H1 (cell line): Measurements from ENCODE around the gene SELENOI. TPM values are rescaled to one million over a fixed set of nuclear protein-coding genes. Genes with fewer than 3 reads are reported as not detected.

Experiments
- CTCF ChIA-PET: fragments of 300-600 bp; sonication (Branson Sonifier 250); formaldehyde crosslinking; loops from one replicate; lab custom pipeline; 2021; ENCODE audit not compliant: partially characterized antibody; lab: Charles Lee
- POLR2A ChIA-PET: fragments of 300-600 bp; sonication (Branson Sonifier 250); formaldehyde crosslinking; loops from one replicate; lab custom pipeline; 2021; ENCODE audit warnings: inconsistent platforms; ENCODE audit not compliant: partially characterized antibody; lab: Charles Lee
- DNase-seq, 2 experiments: peaks; one replicate each; pipeline versions ENCODE4 v3.0.0 to v3.0.0-alpha.2; 2010 to 2022; ENCODE audit warnings: low spot score in 2 of 2, low read depth in 1 of 2, mixed read lengths in 1 of 2
- FAIRE-seq: peaks from 2 replicates; lab custom pipeline; 2011; peaks lifted over from hg19 to GRCh38; lab: Jason Lieb, UNC
- H2AFZ ChIP-seq: 2 replicates; pipeline ENCODE4 v1.8.1; 2012; ENCODE audit warnings: low read length, inconsistent platforms
- H2AK5ac ChIP-seq: 2 replicates; pipeline ENCODE4 v1.6.1; 2013; ENCODE audit warnings: low read depth, low read length
- H2BK120ac ChIP-seq: replicated peaks from 2 replicates; pipeline ENCODE3; 2013; ENCODE audit warnings: low read depth, low read length, inconsistent platforms
- H2BK12ac ChIP-seq: 2 replicates; pipeline ENCODE4 v1.6.1; 2013; ENCODE audit warnings: low read depth, low read length
- H2BK15ac ChIP-seq: 2 replicates; pipeline ENCODE4 v1.6.1; 2013; ENCODE audit warnings: low read length
- H2BK20ac ChIP-seq: 2 replicates; pipeline ENCODE4 v1.6.1; 2013; ENCODE audit warnings: low read length
- H2BK5ac ChIP-seq: 2 replicates; pipeline ENCODE4 v1.6.1; 2013; ENCODE audit warnings: low read depth, low read length
- H3K14ac ChIP-seq: 2 replicates; pipeline ENCODE4 v1.6.1; 2013; ENCODE audit warnings: inconsistent platforms; ENCODE audit not compliant: insufficient read length
- H3K18ac ChIP-seq: 2 replicates; pipeline ENCODE4 v1.6.1; 2013; ENCODE audit warnings: low read length; ENCODE audit errors: extremely low read depth
- H3K23ac ChIP-seq: 2 replicates; pipeline ENCODE4 v1.6.1; 2013; ENCODE audit warnings: inconsistent platforms; ENCODE audit not compliant: insufficient read length
- H3K23me2 ChIP-seq: 2 replicates; pipeline ENCODE4 v1.6.1; 2013; ENCODE audit warnings: low read depth, low read length
- H3K27ac ChIP-seq: 2 replicates; pipeline ENCODE4 v1.6.1; 2011; ENCODE audit warnings: low read depth, low read length, inconsistent platforms
- H3K27me3 ChIP-seq, 4 experiments: replicated peaks in 1 of 4; 1 replicate in 1 of 4; 2 replicates in 3 of 4; pipeline versions ENCODE4 v1.6.1 to v1.8.1; 2011 to 2013; ENCODE audit warnings: low read length in 3 of 4, mild to moderate bottlenecking in 3 of 4, inconsistent platforms in 2 of 4, mixed read lengths in 2 of 4, moderate library complexity in 1 of 4; ENCODE audit not compliant: control insufficient read depth in 3 of 4, insufficient read depth in 3 of 4; ENCODE audit errors: extremely low read depth in 1 of 4
- H3K36me3 ChIP-seq, 4 experiments: 2 replicates each; pipeline versions ENCODE4 v1.6.1 to v1.8.1; 2011 to 2013; ENCODE audit warnings: mild to moderate bottlenecking in 4 of 4, low read length in 3 of 4, moderate library complexity in 2 of 4, control low read depth in 1 of 4, inconsistent platforms in 1 of 4; ENCODE audit not compliant: insufficient read depth in 4 of 4, control insufficient read depth in 2 of 4
- H3K4ac ChIP-seq: replicated peaks from 2 replicates; pipeline ENCODE3; 2013; ENCODE audit warnings: low read length, low read depth, mixed read lengths, inconsistent platforms; ENCODE audit not compliant: insufficient read length
- H3K4me1 ChIP-seq, 4 experiments: replicated peaks in 1 of 4; 1 replicate in 1 of 4; 2 replicates in 3 of 4; pipeline versions ENCODE4 v1.6.1 to v1.8.1; 2011 to 2013; ENCODE audit warnings: low read length in 3 of 4, inconsistent platforms in 2 of 4, mixed read lengths in 1 of 4; ENCODE audit not compliant: insufficient read depth in 4 of 4, control insufficient read depth in 3 of 4
- H3K4me2 ChIP-seq, 2 experiments: 2 replicates each; pipeline versions ENCODE4 v1.6.1 to v1.8.1; 2011 to 2013; ENCODE audit warnings: low read depth in 2 of 2, low read length in 2 of 2, control low read depth in 1 of 2, inconsistent platforms in 1 of 2, mild to moderate bottlenecking in 1 of 2; ENCODE audit not compliant: insufficient read depth in 1 of 2
- H3K4me3 ChIP-seq, 4 experiments: fragments of 200-600, 300-600 bp in 1 of 4; sonication (generic), shearing (Covaris generic), sonication (Bioruptor Twin) in 1 of 4; 2 replicates each; pipeline versions ENCODE4 v1.5.1 to v1.8.1; 2011 to 2016; ENCODE audit warnings: low read length in 4 of 4, low read depth in 3 of 4, control low read depth in 2 of 4, inconsistent platforms in 2 of 4, mild to moderate bottlenecking in 2 of 4, mixed read lengths in 1 of 4, moderate library complexity in 1 of 4; ENCODE audit not compliant: insufficient read depth in 2 of 4; ENCODE audit errors: extremely low read depth in 1 of 4
- H3K56ac ChIP-seq: replicated peaks from 2 replicates; pipeline ENCODE3; 2013; ENCODE audit warnings: low read depth, mild to moderate bottlenecking, mixed read lengths, low read length, inconsistent platforms; ENCODE audit not compliant: insufficient read length
- H3K79me1 ChIP-seq: 2 replicates; pipeline ENCODE4 v1.6.1; 2013; ENCODE audit warnings: low read depth, low read length, control low read depth
- H3K79me2 ChIP-seq, 2 experiments: 2 replicates each; pipeline versions ENCODE4 v1.6.1 to v1.8.1; 2012 to 2013; ENCODE audit warnings: low read length in 2 of 2, mild to moderate bottlenecking in 2 of 2, inconsistent platforms in 1 of 2; ENCODE audit not compliant: insufficient read depth in 2 of 2, control insufficient read depth in 1 of 2
- H3K9ac ChIP-seq, 4 experiments: replicated peaks in 1 of 4; 1 replicate in 1 of 4; 2 replicates in 3 of 4; pipeline versions ENCODE4 v1.6.1 to v1.8.1; 2011 to 2013; ENCODE audit warnings: low read depth in 3 of 4, low read length in 3 of 4, control low read depth in 2 of 4, mild to moderate bottlenecking in 2 of 4, moderate library complexity in 2 of 4, inconsistent platforms in 1 of 4; ENCODE audit errors: extremely low read depth in 1 of 4
- H3K9me3 ChIP-seq, 2 experiments: 2 replicates each; pipeline versions ENCODE4 v1.6.1 to v1.8.1; 2012 to 2013; ENCODE audit warnings: mild to moderate bottlenecking in 2 of 2, moderate library complexity in 2 of 2, control low read depth in 1 of 2, inconsistent platforms in 1 of 2, low read depth in 1 of 2, low read length in 1 of 2, mixed read lengths in 1 of 2; ENCODE audit not compliant: insufficient read depth in 2 of 2
- H4K20me1 ChIP-seq, 2 experiments: replicated peaks in 1 of 2; 2 replicates each; pipeline versions ENCODE3 to v1.8.1; 2011 to 2013; ENCODE audit warnings: inconsistent platforms in 2 of 2, low read length in 2 of 2, mild to moderate bottlenecking in 1 of 2; ENCODE audit not compliant: insufficient read depth in 2 of 2, control insufficient read depth in 1 of 2
- H4K5ac ChIP-seq: 2 replicates; pipeline ENCODE4 v1.6.1; 2013; ENCODE audit warnings: low read length, low read depth, mixed read lengths, inconsistent platforms; ENCODE audit not compliant: insufficient read length
- H4K8ac ChIP-seq: 2 replicates; pipeline ENCODE4 v1.8.0; 2013; ENCODE audit warnings: mild to moderate bottlenecking, moderate library complexity, low read length, inconsistent platforms; ENCODE audit not compliant: insufficient read depth; ENCODE audit errors: extremely low read depth
- H4K91ac ChIP-seq: replicated peaks from 2 replicates; pipeline ENCODE3; 2013; ENCODE audit warnings: low read length, mixed read lengths, inconsistent platforms; ENCODE audit not compliant: insufficient read length
- SP2 ChIP-seq: IDR thresholded peaks from 2 replicates; pipeline ENCODE4 v1.6.1; 2012; ENCODE audit warnings: mild to moderate bottlenecking, low read length, inconsistent platforms
- WGBS, 2 experiments: shearing (Covaris generic) in 1 of 2; methylation state at CpG; one replicate each; pipeline versions ENCODE4 v1.1.6 to v1.1.7; 2013 to 2015; ENCODE audit warnings: low lambda C conversion rate in 2 of 2, mixed read lengths in 2 of 2, inconsistent platforms in 1 of 2, low coverage in 1 of 2, missing lambda C conversion rate in 1 of 2; ENCODE audit not compliant: insufficient replicate concordance in 2 of 2, insufficient coverage in 1 of 2, insufficient read length in 1 of 2; ENCODE audit errors: extremely low coverage in 1 of 2, missing lambda C conversion rate in 1 of 2; 5-methylcytosine and 5-hydroxymethylcytosine counted together
- polyA plus RNA-seq, 7 experiments: library from polyadenylated mRNA; depleted of rRNA in 3 of 7; stranded (reverse) in 5 of 7; unstranded in 2 of 7; fragments of >200 nt in 5 of 7; fragments of 200-250 nt in 2 of 7; gene quantifications; 1 replicate in 5 of 7; 2 replicates in 1 of 7; 4 replicates in 1 of 7; pipeline versions ENCODE4 v1.2.1 to v1.2.3, GENCODE V29; 2011 to 2013; ENCODE audit warnings: missing spikeins in 2 of 7, mixed read lengths in 2 of 7
- total RNA-seq: library from RNA; stranded (reverse); fragmentation: NEBNext Ultra II Directional; extraction: Animal tissue kit (Norgen Biotek cat#: 25700); gene quantifications from 2 replicates; pipeline ENCODE4 v1.2.1, GENCODE V29; 2021

Gene SELENOI
- total and polyA plus RNA-seq, 2 of the 8 experiments (the other 6 are each of a cell fraction or from before 2014, with no cell fraction given) = 15.9 to 63.8 TPM

GRCh38 chr2:26326514-26326913 is 19.4 kb upstream of the SELENOI start:
- Histone ChIP-seq H3K23ac (no peak overlapping the region), H2BK120ac (no peak overlapping the region), H3K9ac (no peak overlapping the region), H3K4me1 (no peaks in the 10 kb centered on the region), H3K23me2 (no peaks in the 10 kb centered on the region), H3K18ac (no peak overlapping the region), H3K56ac (no peak overlapping the region), H3K27me3 (no peaks in the 10 kb centered on the region; a peak in 1 of 7 replicates), H3K4me3 (no peak overlapping the region), H3K79me2 (no peaks in the 10 kb centered on the region), H3K27ac (no peak overlapping the region), H3K4me2 (no peak overlapping the region), H2BK20ac (no peak overlapping the region), H4K91ac (no peak overlapping the region), H3K9me3 (no peaks in the 10 kb centered on the region), H2AFZ (no peak overlapping the region), H2BK15ac (no peak overlapping the region), H3K36me3 (no peaks in the 10 kb centered on the region), H3K4ac (no peak overlapping the region), H4K5ac (no peak overlapping the region), H2AK5ac (no peak overlapping the region), H2BK12ac (no peak overlapping the region), H4K8ac (no peak overlapping the region), H3K79me1 (no peaks in the 10 kb centered on the region), H4K20me1 (no peaks in the 10 kb centered on the region), H3K14ac (no peak overlapping the region)
- no peak for DNase-seq
- CTCF ChIA-PET = interaction anchor here (0.8 to 1.2 kb wide), 6 partner anchors 8 to 155 kb away, joined by 3 to 6 read pairs (median 3); no protein-coding TSS in a partner anchor
- 75% methylated on average over 1 of the region's 1 CpG; no CpG with 5 or more reads in 1 of the 2 experiments for WGBS, 2 experiments
- POLR2A ChIA-PET = interaction anchor here (0.7 to 1.5 kb wide), 3 partner anchors 9 to 17 kb away, joined by 3 to 4 read pairs (median 4); no protein-coding TSS in a partner anchor
- TF ChIP-seq SP2 = no peak
- TF ChIP-seq, all 59 proteins: peak for 0
- no peak overlapping the region for H2BK5ac ChIP-seq
- no peak for FAIRE-seq
